GM12878 (cell line): ENCODE results near the gene DEFB131B.
"Not testable (repeated sequence)": the region's sequence is repeated elsewhere in the genome, so short reads cannot be mapped to it uniquely, and the experiment has no call there.

Source experiments
- MXI1 ChIP-seq: fragments of 150-350 bp; IDR thresholded peaks from 2 replicates; pipeline ENCODE4 v1.6.1; 2011; ENCODE audit warnings: low read depth, mild to moderate bottlenecking, inconsistent platforms, low read length, improper control_type of control experiment
- RFX5 ChIP-seq: IDR thresholded peaks from 2 replicates; pipeline ENCODE4 v1.6.1; 2011; ENCODE audit warnings: low read depth, low read length, improper control_type of control experiment
- USF2 ChIP-seq: IDR thresholded peaks from 2 replicates; pipeline ENCODE4 v1.6.1; 2011; ENCODE audit warnings: low read depth, low read length, improper control_type of control experiment, borderline replicate concordance

- not testable (repeated sequence) for TF ChIP-seq RFX5, MXI1, USF2
These were observed 48.6 kb upstream of the DEFB131B start for GRCh38 chr11:71829686-71830085.
